Central memory CD4-positive, alpha-beta T cell (primary cell): ENCODE results near the gene RNF141.

Experiments used
- DNase-seq: peaks from one replicate; pipeline ENCODE4 v3.0.0; 2022

The RNF141 gene

DNA sequence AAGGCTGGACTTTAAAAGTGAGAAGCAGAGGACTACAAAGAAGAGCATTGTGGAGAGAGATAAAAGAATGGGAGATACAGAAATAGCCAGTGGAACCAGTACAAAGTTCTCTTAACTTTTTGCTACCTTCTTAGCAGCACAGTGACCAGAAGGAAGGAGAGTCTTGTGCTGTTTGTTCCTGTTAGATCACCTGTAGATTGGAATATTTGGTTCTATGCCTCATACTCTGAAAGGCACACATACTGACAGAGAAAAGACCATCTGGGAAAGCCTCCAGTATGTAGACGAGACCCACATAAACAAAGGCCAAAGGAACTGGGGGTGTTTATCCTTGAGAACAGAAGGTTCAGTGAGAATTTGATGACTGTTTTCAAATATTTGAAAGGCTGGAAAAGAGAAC is 18.7 kb downstream of the RNF141 start:
- no peak for DNase-seq

DNA sequence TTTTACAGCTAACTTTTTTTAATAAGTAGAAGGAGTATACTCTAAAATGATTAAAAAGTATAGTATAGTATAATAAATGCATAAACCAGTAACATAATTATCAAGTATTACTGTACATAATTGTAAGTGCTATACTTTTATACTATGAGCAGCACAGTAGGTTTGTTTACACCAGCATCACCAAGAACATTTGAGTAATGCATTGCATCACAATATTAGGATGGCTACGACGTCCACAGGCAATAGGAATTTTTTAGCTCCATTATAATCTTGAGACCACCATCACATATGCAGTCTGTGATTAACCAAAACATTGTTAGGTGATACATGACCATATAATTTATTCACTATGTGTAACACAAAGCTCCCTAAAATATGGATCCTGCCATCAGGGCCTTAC is 20.4 kb downstream of the RNF141 start:
- DNase-seq, result no peak

DNA sequence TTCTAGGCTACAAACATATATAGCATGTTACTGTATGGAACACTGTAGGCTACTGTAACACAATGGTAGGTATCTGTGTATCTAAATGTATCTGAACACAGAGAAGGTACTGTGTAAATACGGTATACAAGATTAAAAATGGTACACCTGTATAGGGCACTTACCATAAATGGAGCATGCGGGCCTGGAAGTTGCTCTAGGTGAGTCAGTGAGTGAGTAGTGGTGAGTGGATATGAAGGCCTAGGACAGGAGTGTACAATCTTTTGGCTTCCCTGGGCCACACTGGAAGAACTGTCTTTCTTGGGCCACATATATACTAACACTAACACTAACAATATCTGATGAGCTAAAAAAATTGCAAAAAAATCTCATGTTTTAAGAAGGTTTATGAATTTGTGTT is 21.4 kb downstream of the RNF141 start:
- DNase-seq, result no peak

DNA sequence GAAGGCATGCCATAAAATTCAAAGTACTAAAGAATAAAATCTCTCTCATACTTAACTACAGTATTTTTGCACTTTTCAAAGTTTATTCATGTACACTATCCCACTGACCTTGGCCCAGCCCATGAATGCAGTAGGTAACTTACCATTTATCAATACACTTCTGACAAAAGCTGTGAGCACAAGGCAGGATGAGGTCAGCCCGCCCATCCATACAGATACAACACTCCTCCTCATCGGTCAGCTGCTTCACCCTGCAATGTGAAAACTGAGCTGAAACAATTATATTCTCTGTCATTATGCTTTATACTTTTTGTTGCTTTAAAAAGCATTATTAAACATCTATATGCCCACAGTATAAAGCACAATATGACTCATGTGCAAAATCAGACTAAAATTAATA is 22.1 kb downstream of the RNF141 start:
- no peak for DNase-seq

DNA sequence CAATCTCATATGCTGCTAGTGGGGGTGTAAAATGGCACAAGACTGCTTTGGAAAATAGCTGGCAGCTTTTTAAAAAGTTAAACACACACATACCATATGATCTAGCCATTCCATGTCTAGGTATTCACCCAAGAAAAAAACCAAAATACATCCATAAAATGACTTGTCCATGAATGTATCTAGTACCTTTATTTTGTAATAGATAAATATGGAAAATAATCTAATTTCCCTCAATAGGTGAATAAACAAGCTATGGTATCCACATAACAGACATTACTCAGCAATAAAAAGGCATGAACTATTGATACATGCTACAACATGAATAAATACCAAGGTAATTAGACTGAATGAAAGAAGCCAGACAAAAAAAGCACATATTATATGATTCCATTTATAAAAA is 22.9 kb downstream of the RNF141 start:
- no peak for DNase-seq

DNA sequence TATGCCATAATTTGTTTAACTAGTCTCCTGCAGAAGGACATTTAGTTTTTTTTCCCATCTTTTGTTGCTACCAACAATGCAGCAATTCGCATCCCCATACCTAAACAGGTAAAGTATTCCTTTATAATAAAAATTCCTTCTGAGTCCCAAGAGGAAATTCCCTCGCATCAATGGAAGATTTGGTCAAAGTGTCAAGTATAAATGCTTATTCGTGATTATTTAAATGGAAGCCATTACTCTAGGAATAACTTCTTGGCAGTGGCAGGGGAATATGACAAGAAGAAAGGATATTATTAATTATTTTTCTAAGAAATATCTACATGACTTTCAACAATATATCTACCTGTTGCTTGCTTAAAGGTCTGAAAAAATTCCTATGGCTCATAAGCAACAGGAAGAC is 25.6 kb downstream of the RNF141 start:
- no peak for DNase-seq

DNA sequence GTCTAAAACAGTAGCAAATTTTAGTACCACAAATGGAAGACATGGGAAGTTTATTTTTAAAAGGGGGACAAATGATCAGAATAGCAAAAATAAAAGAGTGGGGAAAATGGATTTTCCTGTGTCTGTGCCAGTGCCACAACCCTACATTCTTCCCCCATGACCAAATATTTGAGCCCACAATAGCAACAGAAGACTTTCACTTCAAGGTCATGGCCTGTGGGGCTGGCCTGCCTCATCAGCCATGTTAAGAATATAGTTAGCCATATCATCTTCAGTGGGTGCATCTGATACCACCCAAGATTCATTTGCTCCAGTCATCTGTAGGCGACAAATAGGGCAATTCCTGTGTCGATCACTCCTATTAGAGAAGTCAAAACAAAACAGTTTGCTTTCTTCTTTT is 26.3 kb downstream of the RNF141 start:
- DNase-seq, result no peak

DNA sequence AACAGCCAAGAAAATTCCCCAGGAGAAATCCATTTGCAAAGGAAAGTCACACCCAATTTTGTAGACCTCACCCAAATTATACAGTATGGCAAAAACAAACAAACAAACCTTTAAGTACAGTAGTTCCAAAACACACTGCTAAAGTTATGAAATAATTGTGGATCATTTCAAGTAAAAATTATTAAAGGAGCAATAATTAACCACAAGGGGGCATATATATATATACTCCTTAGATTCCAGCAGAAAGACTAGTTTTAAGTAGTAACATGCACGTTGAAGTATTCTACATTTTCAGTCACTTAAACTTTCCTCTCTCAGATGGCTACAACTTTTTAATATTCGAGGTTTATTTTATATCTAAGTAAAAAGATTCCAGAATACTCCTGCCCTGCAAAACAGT is 26.8 kb downstream of the RNF141 start:
- DNase-seq, result no peak

DNA sequence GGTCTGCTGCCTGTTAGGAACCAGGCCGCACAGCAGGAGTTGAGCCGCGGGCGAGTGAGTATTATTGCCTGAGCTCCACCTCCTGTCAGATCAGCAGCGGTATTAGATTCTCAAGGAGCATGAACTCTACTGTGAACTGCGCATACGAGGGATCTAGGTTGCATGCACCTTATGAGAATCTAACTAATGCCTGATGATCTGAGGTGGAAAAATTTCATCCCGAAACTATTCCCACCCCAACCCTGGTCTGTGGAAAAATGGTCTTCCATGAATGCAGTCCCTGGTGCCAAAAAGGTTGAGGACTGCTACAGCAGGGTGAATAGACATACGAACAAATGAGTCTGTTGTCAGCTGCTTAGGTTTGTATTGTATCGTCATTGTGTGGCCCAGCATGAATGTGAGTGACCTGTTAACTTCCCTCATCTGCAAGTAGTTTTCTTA is 29.8 kb downstream of the RNF141 start:
- DNase-seq, result no peak

DNA sequence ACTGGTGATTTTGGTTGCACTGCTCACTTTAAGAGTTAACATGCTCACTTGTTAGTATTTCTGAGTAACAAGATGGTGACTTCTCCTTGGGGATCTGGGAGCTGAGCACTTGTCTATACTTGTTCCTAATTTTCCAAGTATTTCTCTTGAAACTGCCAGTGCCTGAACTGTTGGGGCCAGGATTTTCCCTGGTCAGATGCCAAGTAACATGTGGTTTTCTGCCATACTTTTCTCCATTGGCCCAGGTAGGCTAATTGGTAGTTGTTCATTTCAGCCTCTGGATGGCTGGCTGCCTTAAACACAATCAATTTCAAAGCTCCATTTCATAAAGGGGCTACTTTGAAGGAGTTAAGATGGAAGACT is 35.0 kb downstream of the RNF141 start:
- no peak for DNase-seq

DNA sequence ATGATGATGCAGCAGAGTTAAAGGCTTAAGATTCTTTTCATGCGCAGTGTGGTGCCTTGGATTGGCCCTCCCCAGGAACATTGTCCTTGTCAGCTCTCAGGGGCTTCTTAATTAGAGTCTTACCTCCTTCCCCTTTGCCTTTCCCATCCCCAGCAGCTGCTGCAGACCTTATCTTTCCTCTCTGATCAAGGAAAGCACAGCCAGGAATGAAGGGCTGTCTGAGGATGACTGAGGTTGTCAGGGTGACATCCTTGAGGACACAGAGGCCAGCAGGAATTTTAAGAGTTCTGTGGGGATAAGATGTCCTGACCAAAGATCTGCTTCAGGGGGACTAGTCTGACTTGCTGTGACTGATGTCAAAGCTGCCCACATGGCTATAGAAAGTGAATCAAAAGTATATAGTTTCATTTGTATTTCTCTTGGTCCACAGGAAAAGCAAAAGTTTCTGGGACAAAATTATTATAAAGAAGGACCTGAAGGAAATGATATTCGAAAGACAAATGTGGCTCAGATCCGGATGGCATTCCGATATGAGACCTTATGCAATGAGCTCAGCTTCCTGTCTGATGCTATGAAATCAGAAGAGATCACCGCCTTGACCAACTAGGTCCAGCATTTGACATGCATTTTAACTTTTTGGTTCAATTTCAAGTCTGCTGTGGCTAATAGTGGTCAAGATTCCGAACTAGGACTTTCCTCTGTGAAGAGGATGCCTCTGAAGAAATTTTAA is 35.5 kb downstream of the RNF141 start:
- no peak for DNase-seq

DNA sequence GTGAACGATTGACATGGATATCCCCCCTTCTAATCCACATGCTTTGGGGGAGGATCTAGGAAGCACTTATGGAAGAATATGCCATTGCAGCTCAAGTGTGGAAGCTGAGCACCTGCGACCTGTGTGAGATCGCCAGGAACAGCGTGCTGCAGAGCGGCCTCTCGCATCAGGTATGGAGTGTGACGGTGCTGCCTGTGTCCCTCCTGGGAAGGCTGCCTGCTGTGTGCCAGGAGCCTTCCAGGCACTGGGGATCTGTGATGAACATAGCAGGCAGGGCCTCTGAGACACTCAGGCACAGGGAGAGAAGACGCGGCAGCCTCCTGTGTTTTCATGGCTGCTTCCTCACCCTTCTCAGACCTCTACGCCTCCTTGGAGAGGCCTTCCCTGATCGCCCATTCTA is 36.5 kb downstream of the RNF141 start:
- no peak for DNase-seq

DNA sequence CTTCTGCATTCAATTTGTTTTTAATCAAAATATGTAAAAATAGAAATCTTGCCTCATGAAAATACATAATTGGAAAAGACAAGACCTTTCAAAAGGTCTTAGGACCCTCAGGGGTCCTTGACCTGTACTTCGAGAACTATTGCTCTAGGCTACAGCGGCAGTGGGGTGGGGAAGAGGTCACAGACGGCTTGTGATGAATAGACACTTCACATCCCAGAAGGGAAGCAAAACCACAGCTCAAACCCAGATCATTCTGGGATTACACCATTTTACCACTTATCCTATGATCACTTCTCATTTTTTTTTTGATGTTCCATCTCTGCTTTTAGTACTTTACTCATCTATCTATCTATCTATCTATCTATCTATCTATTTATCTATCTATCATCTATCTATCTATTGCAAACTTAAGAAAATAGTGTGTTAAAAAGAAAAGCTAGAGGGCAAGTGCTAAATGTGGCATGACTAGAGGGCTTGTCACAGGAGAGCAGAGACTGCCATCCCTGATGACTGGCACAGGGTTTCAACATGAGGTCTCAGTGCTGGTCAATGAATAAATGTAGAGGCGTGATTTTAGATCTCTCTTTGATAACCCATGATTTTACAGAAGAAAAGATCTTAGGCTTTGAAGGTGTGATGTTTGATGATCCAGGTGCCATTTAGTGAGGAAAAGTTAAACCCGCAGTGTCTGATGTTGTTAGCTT is 37.1 kb downstream of the RNF141 start:
- DNase-seq, result no peak

DNA sequence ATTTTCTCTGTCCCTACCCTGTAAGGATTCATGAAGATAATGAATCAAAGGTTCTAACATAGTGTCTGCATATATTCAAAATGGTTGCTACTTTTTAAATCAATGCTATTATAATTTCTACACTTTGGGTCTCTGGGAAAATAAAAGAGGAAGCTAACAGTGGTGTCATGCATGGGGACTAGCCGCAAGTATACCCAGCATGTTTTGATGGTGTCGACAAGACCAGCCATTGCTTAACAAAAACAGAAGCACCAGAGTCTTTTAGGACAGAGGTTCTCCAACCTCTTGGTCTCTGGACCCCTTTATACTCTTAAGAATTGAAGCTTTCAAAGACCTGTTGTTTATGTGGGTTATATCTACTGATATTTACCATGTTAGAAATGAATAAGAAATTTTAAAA is 37.8 kb downstream of the RNF141 start:
- DNase-seq, result no peak

DNA sequence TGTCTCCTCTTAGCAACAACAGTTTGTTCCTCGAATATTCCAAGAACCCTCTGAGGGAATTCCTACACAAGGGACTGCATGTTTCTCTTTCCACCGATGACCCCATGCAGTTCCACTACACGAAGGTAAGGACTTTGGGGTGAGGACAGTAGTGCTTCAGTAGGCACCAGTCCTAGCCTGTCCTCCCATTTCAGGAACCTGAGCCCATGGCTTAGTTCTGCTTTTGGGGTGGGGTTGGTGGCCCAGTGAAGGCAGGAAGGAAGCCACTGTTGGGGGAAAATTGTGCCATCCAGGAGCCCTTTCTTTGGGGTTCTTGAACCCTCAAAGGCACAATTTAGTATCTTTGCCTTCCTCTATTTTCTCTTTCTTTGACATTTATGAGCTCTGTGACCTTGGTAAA is 38.2 kb downstream of the RNF141 start:
- DNase-seq, result no peak

DNA sequence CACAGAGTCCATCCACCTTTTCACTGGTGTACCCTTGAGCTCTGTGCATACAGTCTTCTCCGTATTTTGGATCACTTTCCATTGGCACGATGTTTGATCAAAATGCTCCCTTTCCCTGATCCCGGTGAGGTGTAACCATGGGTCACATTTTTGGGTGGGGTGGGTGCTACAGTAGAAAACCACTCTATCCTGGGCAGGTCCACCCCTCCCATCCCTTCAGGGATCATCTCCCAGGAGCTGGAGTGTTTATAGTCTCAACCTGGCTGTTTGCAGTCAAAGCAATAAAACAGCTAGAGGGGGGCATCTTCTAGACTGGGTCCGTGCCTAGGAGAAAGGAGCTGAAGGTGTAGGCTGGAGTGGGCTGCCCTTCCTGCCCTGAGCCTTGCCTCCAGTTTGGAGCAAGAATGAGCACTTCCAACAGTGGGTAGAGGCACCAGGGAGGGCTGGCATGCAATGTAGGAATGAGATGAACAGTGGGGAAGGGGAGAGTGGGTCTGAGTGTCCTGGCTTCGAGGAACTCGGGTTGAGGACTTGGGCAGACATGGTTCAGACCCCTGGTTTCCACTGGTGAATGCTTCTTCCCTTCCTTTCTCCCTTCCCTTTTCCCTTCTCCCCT is 38.8 kb downstream of the RNF141 start:
- no peak for DNase-seq

DNA sequence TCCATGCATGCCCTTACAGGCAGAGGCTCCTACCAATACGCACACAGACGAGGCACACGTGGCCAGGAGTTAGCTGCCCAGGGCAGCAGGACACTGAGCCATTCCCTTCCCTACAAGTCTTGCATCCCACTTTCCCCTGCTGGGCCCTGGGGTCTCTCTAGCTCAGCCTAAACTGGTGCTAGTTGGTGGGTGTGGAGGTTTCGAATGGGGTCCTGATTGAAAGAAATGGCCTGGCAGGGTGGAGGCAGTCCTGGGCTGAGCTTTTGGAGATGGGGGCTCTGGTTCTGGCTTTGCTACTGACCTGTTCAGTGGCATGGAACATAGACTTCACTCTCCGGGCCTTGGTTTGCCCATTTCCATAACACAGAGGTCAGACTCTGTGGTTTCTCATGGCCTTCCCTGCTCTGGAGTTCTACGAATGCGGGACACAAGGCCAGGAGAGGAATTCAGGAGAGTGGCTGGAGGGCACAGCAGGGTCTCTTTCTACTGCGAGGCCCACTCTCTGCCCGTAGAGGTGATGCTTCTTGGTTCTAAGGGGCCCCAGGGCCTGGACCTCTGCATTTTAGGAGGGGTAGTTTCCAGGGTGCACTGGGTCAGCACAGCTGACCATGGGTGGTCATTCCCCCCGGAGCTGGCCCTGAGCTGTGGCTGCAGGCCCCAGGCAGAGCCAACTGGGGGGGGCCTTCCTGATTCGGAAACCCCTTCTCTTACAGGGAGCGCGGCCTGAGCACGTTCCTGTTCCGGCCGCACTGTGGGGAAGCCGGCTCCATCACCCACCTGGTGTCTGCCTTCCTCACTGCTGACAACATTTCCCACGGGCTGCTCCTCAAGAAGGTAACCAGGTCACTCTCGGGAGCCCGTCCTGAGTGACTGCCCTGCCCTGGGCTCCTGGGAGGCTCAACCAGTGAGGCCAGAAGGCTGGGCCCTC is 40.0 kb downstream of the RNF141 start:
- DNase-seq, result no peak

DNA sequence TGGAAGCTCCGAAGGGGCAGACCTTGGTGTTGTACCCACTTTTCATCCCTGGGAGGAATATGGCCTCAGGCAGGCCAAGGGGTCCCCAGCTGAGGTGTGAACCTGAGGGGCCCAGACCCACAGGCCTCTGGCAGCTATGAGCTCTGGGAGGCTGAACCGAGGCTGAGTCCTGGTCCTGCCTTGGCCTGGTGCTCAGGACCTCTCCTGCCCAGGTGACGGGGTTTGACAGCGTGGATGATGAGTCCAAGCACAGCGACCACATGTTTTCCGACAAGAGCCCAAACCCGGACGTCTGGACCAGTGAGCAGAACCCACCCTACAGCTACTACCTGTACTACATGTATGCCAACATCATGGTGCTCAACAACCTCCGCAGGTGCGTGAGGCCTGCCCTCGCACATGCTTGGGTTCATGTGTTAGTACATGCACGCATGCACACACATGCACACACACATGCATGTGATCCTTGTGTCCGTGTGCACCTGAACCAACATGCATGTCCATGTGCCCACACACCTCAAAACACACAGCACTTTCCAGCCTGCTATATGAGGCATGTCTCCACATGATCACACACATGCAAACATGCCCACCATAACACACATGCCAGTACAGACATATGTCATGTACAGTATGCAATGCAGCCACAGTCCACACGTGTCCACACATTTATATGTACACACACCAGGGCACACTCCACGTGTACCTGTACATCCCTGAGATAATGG is 40.9 kb downstream of the RNF141 start:
- DNase-seq, result no peak

DNA sequence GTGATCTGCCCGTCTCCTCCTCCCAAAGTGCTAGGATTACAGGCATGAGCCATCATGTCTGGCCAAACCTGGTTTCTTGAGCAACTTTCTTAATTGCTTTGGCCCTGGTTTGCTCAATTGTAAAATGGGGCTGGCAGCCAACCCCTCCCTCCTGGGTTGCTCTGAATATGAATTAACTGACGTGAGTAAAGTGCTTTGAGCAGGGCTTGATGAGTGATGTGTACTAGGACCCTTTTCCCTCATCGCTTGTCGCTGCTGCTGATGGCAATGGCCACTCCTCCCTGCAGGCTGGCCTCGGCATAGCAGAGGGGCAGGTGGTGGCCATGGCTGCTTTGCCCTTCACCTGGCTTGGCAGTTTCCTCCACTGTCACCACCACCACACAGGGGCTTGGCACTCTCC is 41.5 kb downstream of the RNF141 start:
- DNase-seq, result no peak

DNA sequence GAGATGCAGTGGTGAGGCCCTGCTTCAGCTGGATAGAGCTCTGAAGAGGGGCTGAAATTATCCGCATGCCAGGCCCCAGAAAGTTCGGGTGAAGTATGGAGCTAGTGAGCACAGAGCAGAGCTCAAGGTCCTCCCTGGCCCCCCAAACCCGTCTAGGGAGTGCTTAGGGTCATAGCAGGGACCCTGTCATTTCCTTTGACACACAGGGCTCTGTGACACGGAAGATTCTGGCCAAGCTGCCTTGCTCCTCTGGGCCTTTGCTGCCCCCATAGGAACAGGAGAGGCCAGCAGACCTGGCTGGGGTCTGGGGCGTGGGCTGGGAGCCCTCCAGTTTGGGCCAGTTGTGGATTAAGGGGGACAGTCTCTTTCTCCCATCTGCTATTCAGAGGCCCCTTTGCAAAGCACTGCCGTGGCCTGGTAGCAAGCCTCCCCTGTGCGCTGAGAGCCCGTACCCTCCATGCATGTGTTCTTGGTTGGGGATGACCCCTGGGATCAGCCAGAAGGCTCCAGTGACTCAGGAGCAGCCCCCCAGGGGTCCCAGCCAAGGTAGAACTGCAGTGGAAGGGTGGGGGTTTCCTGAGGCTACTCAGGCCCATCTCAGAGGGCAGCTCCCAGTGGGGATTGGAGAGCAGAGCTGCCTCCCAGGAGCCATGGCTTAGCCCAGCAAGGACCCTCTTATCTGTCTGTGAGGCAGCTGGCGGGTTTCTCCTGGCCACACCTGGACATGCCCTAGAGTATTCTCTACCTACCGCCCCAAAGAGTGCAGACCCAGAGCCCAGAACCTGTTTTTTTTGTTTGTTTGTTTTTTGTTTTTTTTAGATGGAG is 42.3 kb downstream of the RNF141 start:
- no peak for DNase-seq

DNA sequence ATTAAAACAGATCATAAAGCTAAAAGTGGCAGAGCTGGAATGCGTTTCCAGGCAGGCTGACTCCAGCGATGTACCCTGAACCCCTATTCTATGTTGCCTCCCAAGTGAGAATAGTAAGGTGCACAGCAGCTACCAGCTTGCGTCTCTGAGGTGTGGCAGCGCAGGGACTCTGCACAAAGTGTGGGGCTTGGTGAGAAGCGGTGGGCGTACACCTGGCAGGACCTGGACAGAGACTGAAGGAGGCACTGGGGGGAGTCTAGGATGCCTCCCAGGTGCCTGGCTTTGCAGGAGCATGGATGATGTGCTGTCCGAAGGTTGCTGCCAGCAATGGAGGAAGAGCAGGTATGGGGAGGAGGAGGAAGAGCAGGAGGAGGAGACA is 43.0 kb downstream of the RNF141 start:
- DNase-seq, result no peak
